ENCODE results near the gene C17orf67. TPM values are rescaled to one million over a fixed set of nuclear protein-coding genes. Genes with fewer than 3 reads are reported as not detected.

The C17orf67 gene
- total RNA-seq, 4 donors from 2014 or later: 0.24 to 1.2 (median 1.2) TPM

DNA sequence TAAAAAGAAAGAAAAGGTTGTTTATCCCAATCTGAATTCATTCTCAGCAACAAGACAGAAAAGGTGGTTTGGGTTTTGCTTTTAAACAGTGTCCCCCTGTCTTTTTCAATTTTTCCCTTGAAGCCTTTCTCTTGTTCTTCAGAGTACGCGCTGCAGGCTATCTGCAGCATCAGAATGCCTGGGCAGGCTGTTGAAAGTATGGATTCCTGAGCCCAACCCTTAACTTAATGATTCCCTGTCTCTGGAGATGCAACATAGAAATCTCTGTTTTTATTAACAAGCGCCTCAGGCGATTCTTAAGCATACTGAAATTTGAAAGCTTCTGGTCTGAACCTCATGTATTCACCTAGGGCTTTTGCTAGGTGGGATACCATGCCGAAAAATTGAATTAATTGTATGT, 32.4 kb upstream of the C17orf67 start:
- no peak for DNase-seq
- Histone ChIP-seq H3K4me3 (replicated peaks in 1 of 3) (no peak overlapping the region), H3K9me3 (no peaks in the 10 kb centered on the region), H3K27me3 (no peaks in the 10 kb centered on the region), H3K4me1 (peaks cover 0 to 9% of the 10 kb centered on the region in 2 donors), H3K36me3 (peaks cover 0 to 15% of the 10 kb centered on the region in 2 donors), H3K27ac (no peak overlapping the region)
- 70 to 77% methylated on average over 5 of the region's 5 CpGs for WGBS, 2 donors
- TF ChIP-seq POLR2A (IDR thresholded peaks at IDR 0.05) (no peak), CTCF (IDR thresholded peaks at IDR 0.05) (no peak)
- intact Hi-C loops (cut with DNase I): no loop called here

- Histone ChIP-seq H3K27me3 (no peaks in the 10 kb centered on the region), H3K4me3 (replicated peaks in 1 of 3) (no peak overlapping the region), H3K27ac (no peak overlapping the region), H3K9me3 (no peaks in the 10 kb centered on the region), H3K36me3 (peaks cover 0 to 19% of the 10 kb centered on the region in 2 donors), H3K4me1 (peaks cover 0 to 9% of the 10 kb centered on the region in 2 donors)
- intact Hi-C loops (cut with DNase I): no loop called here
- 57 to 75% methylated on average over 3 of the region's 3 CpGs for WGBS, 2 donors
- DNase-seq: no peak
- no peak for TF ChIP-seq POLR2A (IDR thresholded peaks at IDR 0.05)
- TF ChIP-seq CTCF (IDR thresholded peaks at IDR 0.05): no peak
These were observed 30.3 kb upstream of the C17orf67 start for GRCh38 chr17:56863974-56864373.

GRCh38 chr17:56861899-56862298, 28.2 kb upstream of the C17orf67 start:
- no peaks in the 10 kb centered on the region for H3K27me3 ChIP-seq
- peaks cover 0 to 24% of the 10 kb centered on the region in 2 donors for H3K36me3 ChIP-seq
- intact Hi-C loops (cut with DNase I): no loop called here
- H3K4me3 ChIP-seq (replicated peaks in 1 of 3): no peak overlapping the region
- no peaks in the 10 kb centered on the region for H3K4me1 ChIP-seq
- no peaks in the 10 kb centered on the region for H3K9me3 ChIP-seq
- no peak overlapping the region for H3K27ac ChIP-seq
- no peak for DNase-seq
- 92% methylated on average over 3 of the region's 3 CpGs for WGBS, 2 donors
- TF ChIP-seq POLR2A (IDR thresholded peaks at IDR 0.05) (no peak), CTCF (IDR thresholded peaks at IDR 0.05) (no peak)

- H3K4me3 ChIP-seq (replicated peaks in 1 of 3): no peak overlapping the region
- no peaks in the 10 kb centered on the region for H3K27me3 ChIP-seq
- H3K9me3 ChIP-seq: no peaks in the 10 kb centered on the region
- no peak for DNase-seq
- H3K36me3 ChIP-seq: no peaks in the 10 kb centered on the region
- TF ChIP-seq CTCF (IDR thresholded peaks at IDR 0.05) (no peak), POLR2A (IDR thresholded peaks at IDR 0.05) (no peak)
- no peaks in the 10 kb centered on the region for H3K4me1 ChIP-seq
- 59 to 77% methylated on average over 3 of the region's 3 CpGs for WGBS, 2 donors
- no peak overlapping the region for H3K27ac ChIP-seq
- intact Hi-C loops (cut with DNase I): no loop called here
These were observed 17.3 kb upstream of the C17orf67 start for GRCh38 chr17:56851008-56851407.

GRCh38 chr17:56850591-56850990, 16.9 kb upstream of the C17orf67 start:
- Histone ChIP-seq H3K9me3 (no peaks in the 10 kb centered on the region), H3K27ac (no peak overlapping the region), H3K36me3 (no peaks in the 10 kb centered on the region), H3K27me3 (no peaks in the 10 kb centered on the region), H3K4me1 (no peaks in the 10 kb centered on the region), H3K4me3 (replicated peaks in 1 of 3) (no peak overlapping the region)
- 91 to 92% methylated on average over 2 of the region's 2 CpGs for WGBS, 2 donors
- DNase-seq: no peak
- intact Hi-C loops (cut with DNase I): no loop called here
- TF ChIP-seq CTCF (IDR thresholded peaks at IDR 0.05) (no peak), POLR2A (IDR thresholded peaks at IDR 0.05) (no peak)
